Right lobe of liver (tissue), 4 donors: Measurements from ENCODE around the gene CGB1.

ENCODE experiments used
- POLR2A ChIP-seq: fragments of 450-650 bp; IDR thresholded peaks from one replicate; pipeline ENCODE4 v1.6.1; 2017; ENCODE audit warnings: antibody characterized with exemption, mild to moderate bottlenecking
- TF ChIP-seq, protein P1 (sequence below), 4 donors: fragments of 200-600 bp in 3 of 4; fragments of 450-650 bp in 1 of 4; IDR thresholded peaks; one replicate each; pipeline versions ENCODE4 v1.5.1 to v1.8.0; 2016 to 2022; ENCODE audit warnings: antibody characterized with exemption in 4 of 4, mild to moderate bottlenecking in 2 of 4
- donor health status: DM: no; HTN: no; CAD: no.
- donor health status: DM: no; HTN: no; CAD: no.
- donor health status: DM: no; HTN: yes; CAD: no.

DNA sequence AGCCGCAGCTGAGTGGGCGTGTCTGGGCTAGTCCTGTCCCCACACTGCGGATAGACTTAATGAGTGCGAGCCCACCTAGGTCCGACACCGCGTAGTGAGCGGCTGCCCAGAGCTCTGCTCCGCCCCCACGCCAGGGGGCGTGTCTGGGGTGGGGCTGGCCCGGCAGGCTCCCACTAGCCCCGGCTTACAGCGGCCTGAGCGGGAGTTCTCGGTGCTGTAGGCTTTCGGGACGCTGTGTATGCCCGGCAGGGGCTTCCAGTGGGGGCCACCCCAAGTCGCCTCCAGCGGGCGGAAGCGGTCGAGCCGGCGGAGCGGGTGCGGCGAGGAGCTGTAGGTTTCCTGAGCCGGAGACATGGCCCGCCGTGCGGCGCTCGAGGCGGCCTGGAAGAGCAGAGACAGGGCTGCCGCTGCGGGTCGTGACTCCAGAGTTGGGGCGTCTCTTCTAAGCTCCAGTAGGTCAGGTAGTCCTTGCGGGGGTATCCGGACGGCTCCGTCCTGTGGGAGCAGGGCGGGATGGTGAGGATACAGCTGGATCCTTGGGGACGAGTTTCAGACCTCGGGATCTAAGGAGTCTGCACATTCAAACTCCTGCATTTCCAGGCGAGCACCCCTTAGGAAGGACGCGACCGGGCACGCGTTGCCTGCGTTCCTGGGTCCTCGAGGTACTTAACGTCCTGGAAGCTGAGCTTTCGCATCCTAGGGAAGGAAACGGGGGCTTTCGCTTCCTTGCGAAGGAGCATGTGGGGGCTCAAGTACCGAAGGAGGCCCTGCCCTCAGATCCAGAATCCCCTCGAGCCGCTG lies 19.6 kb upstream of the CGB1 start:
- no peak for TF ChIP-seq POLR2A
- TF ChIP-seq, protein P1, sequence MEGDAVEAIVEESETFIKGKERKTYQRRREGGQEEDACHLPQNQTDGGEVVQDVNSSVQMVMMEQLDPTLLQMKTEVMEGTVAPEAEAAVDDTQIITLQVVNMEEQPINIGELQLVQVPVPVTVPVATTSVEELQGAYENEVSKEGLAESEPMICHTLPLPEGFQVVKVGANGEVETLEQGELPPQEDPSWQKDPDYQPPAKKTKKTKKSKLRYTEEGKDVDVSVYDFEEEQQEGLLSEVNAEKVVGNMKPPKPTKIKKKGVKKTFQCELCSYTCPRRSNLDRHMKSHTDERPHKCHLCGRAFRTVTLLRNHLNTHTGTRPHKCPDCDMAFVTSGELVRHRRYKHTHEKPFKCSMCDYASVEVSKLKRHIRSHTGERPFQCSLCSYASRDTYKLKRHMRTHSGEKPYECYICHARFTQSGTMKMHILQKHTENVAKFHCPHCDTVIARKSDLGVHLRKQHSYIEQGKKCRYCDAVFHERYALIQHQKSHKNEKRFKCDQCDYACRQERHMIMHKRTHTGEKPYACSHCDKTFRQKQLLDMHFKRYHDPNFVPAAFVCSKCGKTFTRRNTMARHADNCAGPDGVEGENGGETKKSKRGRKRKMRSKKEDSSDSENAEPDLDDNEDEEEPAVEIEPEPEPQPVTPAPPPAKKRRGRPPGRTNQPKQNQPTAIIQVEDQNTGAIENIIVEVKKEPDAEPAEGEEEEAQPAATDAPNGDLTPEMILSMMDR (IDR thresholded peaks at IDR 0.05), result peak; percentile 9 to 44 (median 28)
